Measurements from ENCODE around the gene ZNF428.
"Not testable (repeated sequence)": the region's sequence is repeated elsewhere in the genome, so short reads cannot be mapped to it uniquely, and the experiment has no call there.

ZNF428 gene

DNA sequence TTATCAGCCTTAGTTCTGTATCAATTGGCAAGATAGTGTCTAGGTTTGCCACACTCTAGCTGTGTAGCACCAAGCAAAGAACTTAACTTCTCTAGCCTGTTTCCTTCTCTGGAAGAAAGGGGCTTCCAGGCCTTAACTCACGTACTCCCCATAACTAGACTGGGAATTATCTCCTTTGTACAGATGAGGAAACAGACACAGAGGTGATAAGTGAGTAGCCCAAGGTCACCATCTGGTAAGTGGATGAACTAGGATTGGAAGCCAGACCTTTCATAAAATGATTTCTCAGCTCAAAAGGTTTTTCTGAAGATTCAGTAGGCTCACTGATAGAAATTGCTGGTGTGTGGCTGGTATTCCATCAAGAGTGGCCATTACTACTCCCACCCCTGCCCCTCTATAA is 3.1 kb downstream of the ZNF428 start:
- DNase-seq: no peak

- DNase-seq: no peak
These were observed 7.1 kb downstream of the ZNF428 start for GRCh38 chr19:43612374-43612773.

- DNase-seq: no peak
These were observed 7.6 kb downstream of the ZNF428 start, which contains the start of gene SRRM5 for GRCh38 chr19:43611788-43612187. TSS of gene SRRM5 (plus strand) at chr19:43612088. CDS start at chr19:43612122, 34 bp downstream.

GRCh38 chr19:43610493-43610892 is 8.9 kb downstream of the ZNF428 start:
- DNase-seq: no peak

- no peak for DNase-seq
These were observed 9.6 kb downstream of the ZNF428 start for GRCh38 chr19:43609872-43610271.

DNA sequence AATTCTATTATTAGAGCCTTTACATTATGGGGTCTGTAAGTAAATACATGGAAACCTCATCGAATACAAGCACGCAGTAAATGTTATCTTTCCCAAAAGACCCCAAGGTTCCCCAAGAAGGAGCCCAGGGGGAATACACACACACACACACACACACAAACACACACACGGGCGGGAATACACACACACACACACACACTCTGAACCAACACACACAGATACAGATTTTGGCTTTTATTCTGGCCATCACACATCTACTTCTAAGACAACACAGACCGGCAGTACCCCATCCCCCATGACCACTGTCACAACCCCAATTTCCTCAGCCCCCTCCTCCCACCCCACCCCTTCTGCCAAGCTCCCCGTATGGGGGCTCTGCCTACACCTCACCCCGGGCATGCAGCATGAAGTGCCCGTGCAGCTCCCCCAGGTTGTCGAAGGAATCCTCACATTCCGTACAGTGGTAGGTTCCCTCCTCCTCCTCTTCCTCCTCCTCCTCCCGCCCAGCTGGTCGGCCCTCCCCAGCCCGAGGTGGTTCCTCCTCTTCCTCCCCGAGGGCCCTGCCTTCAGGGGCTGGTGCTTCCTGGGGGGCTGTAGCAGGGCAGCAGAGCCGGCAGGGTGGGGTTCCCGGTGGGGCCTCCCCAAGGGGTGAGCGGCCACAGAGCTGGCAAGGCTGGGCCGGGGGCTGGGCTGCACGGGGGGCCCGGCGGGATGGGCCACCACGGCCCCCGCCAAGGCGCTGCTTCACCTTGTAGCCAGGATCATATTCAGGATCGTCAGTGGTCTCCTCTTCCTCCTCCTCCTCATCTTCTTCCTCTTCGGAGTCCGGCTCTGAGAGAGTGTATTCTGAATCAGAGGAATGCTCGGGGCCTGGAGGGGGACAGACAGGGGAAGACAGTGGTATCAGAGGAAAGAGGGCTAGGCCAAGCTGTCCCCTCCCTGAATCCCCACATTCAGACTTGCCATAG is 11.9 kb downstream of the ZNF428 start:
- DNase-seq: no peak

- no peak for DNase-seq
These were observed 12.7 kb downstream of the ZNF428 start for GRCh38 chr19:43606569-43607229.

DNA sequence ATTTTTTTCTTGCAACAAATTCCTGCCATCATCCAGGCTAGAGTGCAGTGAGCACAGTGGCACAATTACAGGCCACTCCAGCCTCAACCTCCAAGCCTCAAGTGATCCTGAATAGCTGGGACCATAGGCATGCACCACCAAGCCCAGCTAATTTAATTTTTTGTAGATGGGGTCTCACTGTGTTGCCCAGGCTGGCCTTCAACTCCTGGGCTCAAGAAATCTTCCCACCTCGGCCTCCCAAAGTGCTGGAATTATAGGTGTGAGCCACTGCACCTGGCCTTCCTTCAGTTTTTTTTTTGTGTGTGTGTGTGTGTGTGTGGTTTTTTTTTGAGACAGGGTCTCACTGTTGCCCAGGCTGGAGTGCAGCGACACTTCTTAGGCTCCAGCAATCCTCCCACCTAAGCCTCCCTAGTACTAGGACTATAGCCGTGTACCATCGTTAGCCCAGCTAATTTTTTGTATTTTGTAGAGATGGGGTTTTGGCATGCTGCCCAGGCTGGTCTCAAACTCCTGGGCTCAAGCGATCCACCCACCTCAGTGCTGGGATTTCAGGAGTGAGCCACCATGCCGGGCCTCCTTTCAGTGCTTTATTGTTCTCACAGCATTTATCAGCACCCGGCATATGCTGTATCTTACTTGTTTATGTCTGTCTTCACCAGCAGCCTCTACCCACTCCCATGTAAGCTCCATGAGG is 13.4 kb downstream of the ZNF428 start:
- DNase-seq: no peak

DNA sequence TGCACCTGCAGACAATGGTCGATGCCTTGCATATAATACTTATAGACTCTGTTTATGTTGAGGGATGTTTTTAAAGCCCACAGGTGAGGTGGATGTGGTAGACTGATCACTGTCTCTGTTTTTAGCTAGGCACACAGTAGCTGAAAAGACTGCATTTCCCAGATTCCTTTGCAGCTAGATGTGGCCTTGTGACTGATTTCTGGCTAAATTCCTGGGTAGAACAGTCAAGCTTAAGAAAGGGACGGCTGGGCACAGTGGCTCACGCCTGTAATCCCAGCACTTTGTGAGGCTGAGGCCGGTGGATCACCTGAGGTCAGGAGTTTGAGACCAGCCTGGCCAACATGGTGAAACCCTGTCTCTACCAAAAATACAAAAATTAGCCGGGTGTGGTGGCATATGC is 19.1 kb downstream of the ZNF428 start:
- DNase-seq: not testable (repeated sequence)

- DNase-seq: no peak
These were observed 19.7 kb downstream of the ZNF428 start for GRCh38 chr19:43599635-43600295.

DNA sequence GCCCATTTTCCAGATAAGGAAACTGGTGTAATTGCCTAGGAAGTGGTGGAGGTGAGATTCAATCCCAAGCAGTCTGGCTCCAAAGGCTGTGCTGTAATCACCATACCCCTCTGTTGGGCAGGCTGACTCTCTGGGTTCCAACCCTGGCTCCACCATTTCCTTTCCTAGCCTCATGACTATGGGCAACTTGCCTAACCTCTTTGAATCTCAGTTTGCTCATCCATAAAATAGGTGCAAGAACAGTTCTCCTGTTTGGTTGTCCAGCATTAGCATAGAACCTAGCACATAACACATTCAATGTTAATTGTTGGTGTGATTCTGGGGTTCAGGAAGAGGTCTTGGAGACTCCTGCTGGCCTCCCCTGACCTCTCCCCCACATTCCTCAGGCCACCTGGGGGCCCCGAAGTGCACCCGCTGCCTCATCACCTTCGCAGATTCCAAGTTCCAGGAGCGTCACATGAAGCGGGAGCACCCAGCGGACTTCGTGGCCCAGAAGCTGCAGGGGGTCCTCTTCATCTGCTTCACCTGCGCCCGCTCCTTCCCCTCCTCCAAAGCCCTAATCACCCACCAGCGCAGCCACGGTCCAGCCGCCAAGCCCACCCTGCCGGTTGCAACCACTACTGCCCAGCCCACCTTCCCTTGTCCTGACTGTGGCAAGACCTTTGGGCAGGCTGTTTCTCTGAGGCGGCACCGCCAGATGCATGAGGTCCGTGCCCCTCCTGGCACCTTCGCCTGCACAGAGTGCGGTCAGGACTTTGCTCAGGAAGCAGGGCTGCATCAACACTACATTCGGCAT is 20.8 kb downstream of the ZNF428 start:
- no peak for DNase-seq

DNA sequence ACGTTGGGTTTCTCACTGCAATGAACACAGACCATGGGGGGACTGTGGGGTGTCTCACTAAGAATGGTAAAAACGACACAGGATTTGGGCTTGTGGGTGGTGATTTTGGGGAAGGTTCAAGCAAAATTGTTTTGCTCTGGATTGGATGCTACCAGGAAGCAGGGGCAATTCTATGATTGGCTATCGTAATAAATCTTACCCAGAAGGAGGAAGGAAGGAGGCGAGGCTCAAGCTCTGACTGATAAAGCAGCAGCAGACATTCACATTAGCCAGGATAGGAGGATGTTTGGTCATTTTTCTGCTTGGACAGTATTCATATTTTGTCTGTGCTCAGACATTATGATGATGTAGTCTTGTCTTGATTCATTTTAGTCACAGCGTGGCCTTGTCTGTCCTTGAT is 21.6 kb downstream of the ZNF428 start:
- no peak for DNase-seq

DNA sequence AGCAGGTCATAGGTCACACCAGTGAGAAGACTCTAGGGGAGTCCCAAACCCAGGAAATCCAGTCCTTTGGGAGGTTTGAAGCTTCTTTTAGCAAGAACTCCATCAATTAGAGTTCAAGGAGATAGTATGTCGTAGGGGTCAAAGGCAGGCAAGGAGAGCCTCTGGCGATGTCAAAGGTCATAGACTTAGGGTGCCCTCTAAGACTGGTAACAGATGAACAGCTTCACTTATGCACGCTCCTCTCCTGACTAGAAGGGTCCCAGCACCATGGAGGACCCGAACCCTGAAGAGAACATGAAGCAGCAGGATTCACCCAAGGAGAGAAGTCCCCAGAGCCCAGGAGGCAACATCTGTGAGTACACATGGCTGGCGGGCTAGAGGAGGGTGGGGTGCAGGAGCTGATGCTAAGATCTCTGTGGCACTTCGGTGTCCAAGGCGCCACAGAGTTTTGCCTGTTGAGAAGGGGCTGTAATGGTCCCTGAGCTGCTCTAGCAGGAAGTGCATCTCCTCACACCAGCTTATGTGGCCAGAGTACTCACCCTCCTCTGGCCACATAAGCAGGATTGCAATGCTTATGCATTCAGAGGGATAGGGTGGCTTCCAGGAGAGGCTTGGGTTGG is 22.5 kb downstream of the ZNF428 start:
- DNase-seq: no peak

DNA sequence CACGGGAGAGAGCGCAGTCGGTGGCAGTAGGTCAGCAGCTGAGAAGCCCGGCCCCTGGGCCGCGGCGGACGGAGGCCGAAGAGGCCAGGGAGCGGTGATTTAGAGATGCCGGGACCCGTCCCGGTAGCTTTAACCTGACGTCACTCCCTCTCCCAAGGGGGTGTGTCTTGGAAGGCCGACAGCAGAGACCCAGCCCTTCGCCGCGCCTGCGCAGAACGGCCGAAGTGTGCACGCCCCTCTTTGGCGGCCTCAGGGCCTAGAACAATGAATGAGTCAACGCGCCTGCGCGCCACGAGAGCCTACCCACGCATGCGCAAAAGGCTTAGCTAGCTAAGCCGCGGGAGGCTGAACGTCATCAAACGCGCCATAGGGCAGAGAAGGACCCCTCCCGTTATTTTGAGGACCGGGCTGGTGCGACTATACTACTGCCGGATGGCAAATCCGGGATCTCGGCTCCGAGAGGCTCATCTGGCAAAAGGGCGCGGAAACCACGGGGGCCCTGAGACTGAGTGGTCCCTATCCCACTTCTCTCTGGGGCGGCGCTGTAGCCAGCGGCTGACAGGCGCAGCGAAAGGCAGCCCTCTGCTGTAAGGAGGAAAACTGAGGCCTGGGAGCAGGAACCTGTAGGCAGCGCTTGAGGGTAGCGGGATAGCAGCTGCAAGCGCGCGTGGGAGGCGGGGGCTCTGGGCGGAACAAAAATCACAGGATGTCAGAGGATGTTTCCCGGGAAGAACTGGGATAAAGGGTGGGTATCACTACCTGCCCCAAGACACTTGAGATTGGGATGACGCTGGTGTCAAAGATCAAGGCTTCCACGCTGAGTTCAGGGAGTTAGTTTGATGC is 23.2 kb downstream of the ZNF428 start, which contains the start of the genes IRGQ and ZNF576:
TSS of gene IRGQ (minus strand) at position 136 of the 843 bp plus-strand sequence. CDS start 796 bp downstream, outside the sequence.
TSS of gene ZNF576 (plus strand) at position 597 of the 843 bp plus-strand sequence. CDS start 514 bp downstream, outside the sequence.
- DNase-seq: peak; percentile 98 to 100 (median 99)

DNA sequence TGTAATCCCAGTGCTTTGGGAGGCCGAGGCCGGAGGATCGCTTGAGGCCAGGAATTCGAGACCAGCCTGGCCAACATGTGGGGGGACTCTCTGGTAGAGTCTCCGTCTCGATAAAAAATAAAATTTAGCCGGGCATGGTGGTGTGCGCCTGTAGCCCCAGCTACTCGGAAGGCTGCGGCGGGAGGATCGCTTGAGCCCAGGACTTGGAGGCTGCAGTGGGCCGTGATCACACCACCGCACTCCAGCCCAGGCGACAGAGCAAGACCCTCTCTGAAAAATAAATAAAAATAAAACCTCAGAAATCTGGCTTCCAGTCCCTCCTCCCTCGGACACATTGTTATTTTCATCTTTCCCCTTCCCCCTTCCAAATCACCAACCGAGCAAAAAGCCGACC is 23.8 kb downstream of the ZNF428 start:
- DNase-seq: no peak

DNA sequence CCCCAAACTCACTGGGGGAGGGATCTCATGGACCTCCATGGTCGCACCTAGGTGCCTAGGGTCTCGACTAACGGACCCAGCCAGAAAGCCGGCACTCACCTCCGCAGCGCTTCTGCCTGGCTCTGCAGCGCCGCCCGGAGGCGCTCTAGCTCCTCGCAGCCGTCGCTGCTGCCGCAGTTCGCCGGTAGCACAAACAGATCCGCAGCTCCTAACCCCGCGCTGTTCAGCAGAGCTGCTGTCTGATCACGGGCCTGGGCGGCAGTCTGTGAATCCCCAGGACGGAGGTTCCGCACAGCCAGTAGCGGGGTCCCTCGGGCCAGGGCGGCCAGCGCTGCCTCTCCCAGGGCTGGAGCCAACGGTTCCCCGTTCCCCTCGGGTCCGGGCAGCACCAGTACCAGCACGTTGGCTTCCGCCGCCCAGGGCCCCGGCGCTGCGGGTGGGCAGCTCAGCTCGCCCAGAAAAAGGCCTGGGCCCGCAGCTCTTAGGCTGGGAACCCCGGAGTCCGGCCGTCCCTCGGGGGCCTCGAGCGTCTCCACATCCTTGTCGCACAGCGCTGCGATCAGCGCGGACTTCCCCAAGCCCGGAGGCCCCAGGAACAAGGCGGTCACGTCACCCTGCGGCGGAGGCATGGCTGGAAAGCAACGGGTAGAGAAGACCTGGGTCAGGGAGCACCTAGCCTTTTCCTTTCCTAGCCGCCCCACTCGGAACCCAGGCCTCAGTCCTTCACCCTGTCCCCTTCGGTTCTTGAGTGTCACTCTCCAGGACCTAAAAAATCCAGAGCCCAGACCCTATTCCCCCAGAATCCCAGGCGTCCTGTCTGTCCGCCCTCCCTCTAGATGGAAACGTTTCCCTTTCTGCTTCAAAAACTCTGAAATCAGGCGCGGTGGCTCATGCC is 24.5 kb downstream of the ZNF428 start:
- peak; percentile 48 to 89 (median 61) for DNase-seq

DNA sequence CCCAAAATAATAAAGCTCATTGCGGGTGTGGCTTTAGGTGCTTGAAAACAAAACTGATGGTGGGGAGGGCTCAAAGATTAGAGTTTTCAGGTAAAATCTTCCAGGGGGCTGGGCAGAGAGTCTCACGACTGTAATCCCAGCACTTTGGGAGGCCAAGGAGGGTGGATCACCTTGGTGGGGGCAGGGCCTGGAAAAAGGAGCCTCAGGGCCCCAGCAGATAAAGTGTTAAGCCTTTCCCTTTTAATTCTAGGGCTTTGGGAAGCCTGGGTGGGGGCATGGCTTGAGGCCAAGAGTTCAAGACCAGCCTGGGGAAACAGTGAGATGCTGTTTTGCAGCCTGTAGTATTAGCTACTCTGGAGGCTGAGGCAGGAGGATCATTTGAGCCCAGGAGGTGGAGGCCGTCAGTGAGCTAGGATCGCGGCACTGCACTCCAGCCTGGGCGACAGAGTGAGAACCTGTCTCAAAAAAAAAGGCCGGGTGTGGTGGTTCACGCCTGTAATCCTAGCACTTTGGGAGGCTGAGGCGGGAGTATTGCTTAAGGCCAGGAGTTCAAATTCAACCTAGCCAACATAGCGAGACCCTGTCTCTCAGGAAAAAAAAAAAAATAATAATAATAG is 25.2 kb downstream of the ZNF428 start:
- no peak for DNase-seq

GRCh38 chr19:43592800-43593350 is 26.6 kb downstream of the ZNF428 start:
- DNase-seq: no peak

Data from T-helper 2 cell (primary cell).